ENCODE data around the gene PRICKLE2.
A peak's percentile ranks its signal among the peaks of the same experiment; 100 is the strongest.

The PRICKLE2 gene

DNA sequence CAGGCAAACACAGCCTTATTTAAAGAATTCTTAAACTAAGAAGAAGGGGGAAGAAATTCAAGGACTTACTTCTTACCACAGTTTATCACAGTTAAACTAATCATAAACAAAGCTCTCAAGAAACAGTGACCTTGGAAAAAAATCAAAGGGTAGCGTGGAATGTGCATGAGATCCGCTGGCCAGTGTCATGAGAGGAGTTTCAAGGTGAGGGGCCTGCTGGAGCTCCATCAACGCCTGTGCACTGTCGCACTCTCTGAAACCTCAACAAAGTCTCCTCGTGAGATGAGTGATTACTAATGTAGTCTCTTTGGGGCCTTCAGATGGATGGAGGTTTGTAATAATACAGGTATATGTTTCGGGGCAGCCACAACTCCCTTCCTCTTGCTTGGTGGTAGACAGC lies 28.4 kb upstream of the PRICKLE2 start:
- no peak for DNase-seq (ENCODE audit: low read depth)
- TF ChIP-seq, protein P1, sequence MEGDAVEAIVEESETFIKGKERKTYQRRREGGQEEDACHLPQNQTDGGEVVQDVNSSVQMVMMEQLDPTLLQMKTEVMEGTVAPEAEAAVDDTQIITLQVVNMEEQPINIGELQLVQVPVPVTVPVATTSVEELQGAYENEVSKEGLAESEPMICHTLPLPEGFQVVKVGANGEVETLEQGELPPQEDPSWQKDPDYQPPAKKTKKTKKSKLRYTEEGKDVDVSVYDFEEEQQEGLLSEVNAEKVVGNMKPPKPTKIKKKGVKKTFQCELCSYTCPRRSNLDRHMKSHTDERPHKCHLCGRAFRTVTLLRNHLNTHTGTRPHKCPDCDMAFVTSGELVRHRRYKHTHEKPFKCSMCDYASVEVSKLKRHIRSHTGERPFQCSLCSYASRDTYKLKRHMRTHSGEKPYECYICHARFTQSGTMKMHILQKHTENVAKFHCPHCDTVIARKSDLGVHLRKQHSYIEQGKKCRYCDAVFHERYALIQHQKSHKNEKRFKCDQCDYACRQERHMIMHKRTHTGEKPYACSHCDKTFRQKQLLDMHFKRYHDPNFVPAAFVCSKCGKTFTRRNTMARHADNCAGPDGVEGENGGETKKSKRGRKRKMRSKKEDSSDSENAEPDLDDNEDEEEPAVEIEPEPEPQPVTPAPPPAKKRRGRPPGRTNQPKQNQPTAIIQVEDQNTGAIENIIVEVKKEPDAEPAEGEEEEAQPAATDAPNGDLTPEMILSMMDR (IDR thresholded peaks at IDR 0.05; ENCODE audit: insufficient read depth, low read depth, low read length, missing control alignments): no peak
- no peak overlapping the region for H3K4me3 ChIP-seq (ENCODE audit: low read length)

DNA sequence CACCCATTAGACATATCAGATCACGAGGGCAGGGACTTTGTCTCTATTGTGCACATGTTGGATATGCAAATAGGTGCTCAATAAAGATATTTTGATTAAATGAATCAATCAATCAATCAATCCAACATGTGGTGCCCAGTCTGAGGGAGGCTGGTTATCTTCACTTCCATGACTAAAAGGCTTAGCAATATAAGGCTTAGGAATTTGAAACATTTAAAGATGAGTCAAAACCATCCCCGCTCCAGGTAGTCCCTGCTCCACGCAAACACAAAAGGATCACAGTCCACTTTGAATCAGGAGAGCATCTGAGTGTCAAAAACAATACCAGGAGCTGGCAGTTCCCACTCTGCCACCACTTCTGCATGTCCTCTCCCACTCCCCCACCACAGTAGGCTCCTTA lies 25.8 kb upstream of the PRICKLE2 start:
- TF ChIP-seq, protein P1 (IDR thresholded peaks at IDR 0.05; ENCODE audit: insufficient read depth, low read depth, low read length, missing control alignments): no peak
- H3K4me3 ChIP-seq (ENCODE audit: low read length): no peak overlapping the region
- no peak for DNase-seq (ENCODE audit: low read depth)

DNA sequence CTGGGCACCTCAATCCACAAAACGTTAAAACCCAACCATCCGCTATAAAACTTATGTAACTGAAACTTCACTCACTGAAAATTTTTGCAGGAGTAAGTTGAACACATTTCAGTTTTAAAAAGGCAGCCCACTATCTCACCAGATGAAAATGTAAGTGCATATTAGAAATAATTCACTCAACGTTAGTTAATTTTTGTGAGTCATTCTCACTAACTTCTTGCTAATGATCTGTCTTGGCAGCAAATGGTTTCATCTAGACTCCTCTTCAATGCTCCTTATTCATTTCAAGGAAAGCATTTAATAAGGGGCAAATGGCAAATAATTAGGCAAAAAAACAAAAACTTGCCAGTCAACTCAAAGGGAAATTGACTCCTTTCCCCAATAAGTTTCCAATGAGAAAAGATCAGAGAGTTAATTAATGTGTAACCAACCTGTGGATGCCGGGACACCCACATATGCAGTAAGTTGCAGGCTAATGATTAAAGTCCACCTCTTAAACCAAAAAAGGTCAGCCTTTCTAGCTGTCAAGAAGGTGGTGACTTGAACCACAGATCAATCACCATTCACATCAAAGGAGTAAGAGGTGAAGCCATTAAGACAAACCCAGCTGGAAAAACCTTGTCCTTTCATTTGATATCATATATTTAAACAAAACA lies 22.9 kb upstream of the PRICKLE2 start:
- TF ChIP-seq, protein P1 (IDR thresholded peaks at IDR 0.05; ENCODE audit: insufficient read depth, low read depth, low read length, missing control alignments): no peak
- H3K4me3 ChIP-seq (ENCODE audit: low read length): no peak overlapping the region

DNA sequence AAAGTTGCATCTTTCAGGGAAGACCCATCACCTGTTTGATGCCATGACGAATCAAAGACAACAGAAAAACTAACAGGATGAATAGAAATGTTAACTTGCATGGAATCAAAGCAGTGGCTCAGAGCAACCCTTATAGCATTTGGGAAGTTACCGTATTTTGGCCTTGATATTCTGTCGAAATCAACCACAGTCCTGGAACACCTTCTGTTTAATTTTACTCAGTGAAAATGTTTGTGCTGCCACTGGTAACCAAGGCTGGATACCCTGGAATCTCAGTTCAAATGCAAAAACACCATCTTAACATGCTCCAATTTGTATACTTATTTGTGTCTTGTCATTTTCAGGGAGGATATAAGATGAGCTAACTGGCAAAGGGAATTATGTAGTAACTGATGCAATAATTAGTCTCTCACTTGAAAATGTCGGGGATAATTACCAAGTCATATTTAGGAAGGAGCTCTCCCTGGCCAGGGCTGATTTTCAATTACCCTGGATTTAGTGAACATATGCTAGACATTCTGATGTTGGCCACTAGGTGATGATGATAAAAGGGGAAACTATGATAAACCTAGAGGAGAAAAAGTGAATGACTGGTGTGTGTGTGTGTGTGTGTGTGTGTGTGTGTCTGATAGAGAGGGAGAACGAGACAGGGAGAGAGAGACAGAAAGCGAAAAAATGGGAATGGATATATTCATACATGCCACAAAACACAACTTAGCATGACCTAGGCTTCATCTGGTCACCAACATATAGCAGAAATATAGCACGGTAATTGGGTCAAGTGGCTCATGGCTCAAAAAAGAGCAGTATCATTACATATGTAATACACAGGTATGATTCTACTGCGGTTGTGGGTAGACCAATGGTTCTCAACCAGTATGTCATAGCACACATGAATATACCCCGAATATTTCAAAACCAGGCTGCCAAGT lies 19.0 kb upstream of the PRICKLE2 start:
- TF ChIP-seq, protein P1 (IDR thresholded peaks at IDR 0.05; ENCODE audit: insufficient read depth, low read depth, low read length, missing control alignments): peak; percentile 56
- DNase-seq (ENCODE audit: low read depth): peak; percentile 63
- no peak overlapping the region for H3K4me3 ChIP-seq (ENCODE audit: low read length)

More for the DNA sequence above, 22.9 kb upstream of the PRICKLE2 start:
- DNase-seq (ENCODE audit: low read depth): no peak

DNA sequence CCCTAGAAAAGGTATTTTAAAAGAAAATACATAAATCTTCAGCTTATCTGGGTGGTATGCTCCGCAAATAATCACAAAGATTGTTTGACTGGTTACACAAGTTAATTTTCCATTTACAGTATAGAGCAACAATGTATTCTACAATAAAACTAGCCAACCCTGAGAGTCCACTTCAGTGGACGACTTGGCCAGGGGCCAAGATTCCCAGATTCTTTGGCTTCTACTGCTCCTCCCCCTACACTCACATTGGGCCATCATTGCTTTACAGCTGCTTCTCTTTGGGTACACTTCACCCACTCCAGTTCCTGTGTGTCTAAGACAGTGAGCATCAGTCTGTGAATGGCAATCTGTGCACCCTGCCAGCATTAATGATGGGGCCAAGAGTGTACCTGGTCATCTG lies 17.2 kb upstream of the PRICKLE2 start:
- H3K4me3 ChIP-seq (ENCODE audit: low read length): no peak overlapping the region
- DNase-seq (ENCODE audit: low read depth): no peak
- TF ChIP-seq, protein P1 (IDR thresholded peaks at IDR 0.05; ENCODE audit: insufficient read depth, low read depth, low read length, missing control alignments): no peak

DNA sequence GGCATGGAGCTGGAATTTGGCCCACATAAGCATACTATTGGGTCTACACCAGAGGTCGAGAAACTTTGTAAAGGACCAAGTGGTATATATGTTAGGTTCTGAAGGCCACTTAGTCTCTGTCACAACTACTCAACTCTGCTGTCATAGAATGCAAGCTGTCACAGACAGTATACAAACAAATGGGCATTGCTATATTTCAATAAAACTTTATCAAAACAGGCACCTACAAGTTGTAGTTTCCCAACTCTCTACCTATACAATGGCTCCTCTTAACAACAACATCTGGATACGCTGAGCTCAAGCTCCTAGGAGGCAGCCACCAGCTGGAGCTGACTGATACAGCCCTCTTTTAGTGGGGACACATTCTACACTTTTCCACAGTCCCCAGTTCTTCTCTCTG lies 15.7 kb upstream of the PRICKLE2 start:
- no peak overlapping the region for H3K4me3 ChIP-seq (ENCODE audit: low read length)
- TF ChIP-seq, protein P1 (IDR thresholded peaks at IDR 0.05; ENCODE audit: insufficient read depth, low read depth, low read length, missing control alignments): no peak
- no peak for DNase-seq (ENCODE audit: low read depth)

All from epithelial cell of esophagus (primary cell).